Measurements from ENCODE around the gene UNK. TPM values are rescaled to one million over a fixed set of nuclear protein-coding genes. Genes with fewer than 3 reads are reported as not detected.
A peak's percentile ranks its signal among the peaks of the same experiment; 100 is the strongest.
"Not testable (repeated sequence)": the region's sequence is repeated elsewhere in the genome, so short reads cannot be mapped to it uniquely, and the experiment has no call there.

UNK gene
- polyA plus RNA-seq, 2 donors: 18.2 to 26.3 TPM

GRCh38 chr17:75847614-75848522 is 63.3 kb downstream of the UNK start:
- H3K27me3 ChIP-seq (ENCODE audit: control insufficient read depth in 1 of 2, insufficient read depth in 2 of 2, low read length in 2 of 2): no peaks in the 10 kb centered on the region
- no peak overlapping the region for H3K4me3 ChIP-seq (ENCODE audit: low read depth in 1 of 2, low read length in 2 of 2)
- H3K27ac ChIP-seq (ENCODE audit: low read depth in 2 of 2, low read length in 1 of 2): peak overlapping the region; percentile 14 to 65
- no peaks in the 10 kb centered on the region for H3K9me3 ChIP-seq (ENCODE audit: control insufficient read depth in 2 of 2, insufficient read depth in 1 of 2, low read depth in 1 of 2, low read length in 1 of 2)
- H3K4me1 ChIP-seq (ENCODE audit: control insufficient read depth in 2 of 2, insufficient read depth in 2 of 2, low read length in 1 of 2): peaks cover 0 to 31% of the 10 kb centered on the region in 2 donors
- peaks cover 26 to 46% of the 10 kb centered on the region in 2 donors for H3K36me3 ChIP-seq (ENCODE audit: control insufficient read depth in 2 of 2, insufficient read depth in 2 of 2, low read length in 1 of 2)
- 80 to 83% methylated on average over 25 of the region's 25 CpGs for WGBS, 2 donors

GRCh38 chr17:75848523-75849278 is 64.1 kb downstream of the UNK start:
- peak overlapping the region; percentile 63 to 65 for H3K27ac ChIP-seq (ENCODE audit: low read depth in 2 of 2, low read length in 1 of 2)
- no peaks in the 10 kb centered on the region for H3K27me3 ChIP-seq (ENCODE audit: control insufficient read depth in 1 of 2, insufficient read depth in 2 of 2, low read length in 2 of 2)
- H3K9me3 ChIP-seq (ENCODE audit: control insufficient read depth in 2 of 2, insufficient read depth in 1 of 2, low read depth in 1 of 2, low read length in 1 of 2): no peaks in the 10 kb centered on the region
- H3K4me3 ChIP-seq (ENCODE audit: low read depth in 1 of 2, low read length in 2 of 2): no peak overlapping the region
- peaks cover 0 to 30% of the 10 kb centered on the region in 2 donors for H3K4me1 ChIP-seq (ENCODE audit: control insufficient read depth in 2 of 2, insufficient read depth in 2 of 2, low read length in 1 of 2)
- whole genome bisulfite sequencing, 2 donors: 34 to 41% methylated on average over 16 of the region's 16 CpGs
- H3K36me3 ChIP-seq (ENCODE audit: control insufficient read depth in 2 of 2, insufficient read depth in 2 of 2, low read length in 1 of 2): peaks cover 26 to 46% of the 10 kb centered on the region in 2 donors

GRCh38 chr17:75849279-75849646 is 64.7 kb downstream of the UNK start:
- H3K27ac ChIP-seq (ENCODE audit: low read depth in 2 of 2, low read length in 1 of 2): peak overlapping the region in 1 of 2 donors; percentile 63
- peaks cover 26 to 46% of the 10 kb centered on the region in 2 donors for H3K36me3 ChIP-seq (ENCODE audit: control insufficient read depth in 2 of 2, insufficient read depth in 2 of 2, low read length in 1 of 2)
- peaks cover 0 to 29% of the 10 kb centered on the region in 2 donors for H3K4me1 ChIP-seq (ENCODE audit: control insufficient read depth in 2 of 2, insufficient read depth in 2 of 2, low read length in 1 of 2)
- no peak overlapping the region for H3K4me3 ChIP-seq (ENCODE audit: low read depth in 1 of 2, low read length in 2 of 2)
- 81% methylated on average over 11 of the region's 11 CpGs for WGBS, 2 donors
- no peaks in the 10 kb centered on the region for H3K27me3 ChIP-seq (ENCODE audit: control insufficient read depth in 1 of 2, insufficient read depth in 2 of 2, low read length in 2 of 2)
- no peaks in the 10 kb centered on the region for H3K9me3 ChIP-seq (ENCODE audit: control insufficient read depth in 2 of 2, insufficient read depth in 1 of 2, low read depth in 1 of 2, low read length in 1 of 2)

- H3K4me1 ChIP-seq (ENCODE audit: control insufficient read depth in 2 of 2, insufficient read depth in 2 of 2, low read length in 1 of 2): peaks cover 0 to 28% of the 10 kb centered on the region in 2 donors
These were observed 65.1 kb downstream of the UNK start for GRCh38 chr17:75849724-75850123.

GRCh38 chr17:75850928-75851692 is 66.5 kb downstream of the UNK start:
- whole genome bisulfite sequencing, 2 donors: 88 to 90% methylated on average over 12 of the region's 12 CpGs
- Histone ChIP-seq H3K4me1 (ENCODE audit: control insufficient read depth in 2 of 2, insufficient read depth in 2 of 2, low read length in 1 of 2) (peaks cover 0 to 16% of the 10 kb centered on the region in 2 donors), H3K4me3 (ENCODE audit: low read depth in 1 of 2, low read length in 2 of 2) (no peak overlapping the region), H3K9me3 (ENCODE audit: control insufficient read depth in 2 of 2, insufficient read depth in 1 of 2, low read depth in 1 of 2, low read length in 1 of 2) (no peaks in the 10 kb centered on the region), H3K36me3 (ENCODE audit: control insufficient read depth in 2 of 2, insufficient read depth in 2 of 2, low read length in 1 of 2) (peaks cover 26 to 45% of the 10 kb centered on the region in 2 donors), H3K27me3 (ENCODE audit: control insufficient read depth in 1 of 2, insufficient read depth in 2 of 2, low read length in 2 of 2) (no peaks in the 10 kb centered on the region), H3K27ac (ENCODE audit: low read depth in 2 of 2, low read length in 1 of 2) (no peak overlapping the region)

More at GRCh38 chr17:75849724-75850123, 65.1 kb downstream of the UNK start:
- Histone ChIP-seq H3K4me3 (ENCODE audit: low read depth in 1 of 2, low read length in 2 of 2) (no peak overlapping the region), H3K27me3 (ENCODE audit: control insufficient read depth in 1 of 2, insufficient read depth in 2 of 2, low read length in 2 of 2) (no peaks in the 10 kb centered on the region), H3K9me3 (ENCODE audit: control insufficient read depth in 2 of 2, insufficient read depth in 1 of 2, low read depth in 1 of 2, low read length in 1 of 2) (no peaks in the 10 kb centered on the region), H3K27ac (ENCODE audit: low read depth in 2 of 2, low read length in 1 of 2) (no peak overlapping the region), H3K36me3 (ENCODE audit: control insufficient read depth in 2 of 2, insufficient read depth in 2 of 2, low read length in 1 of 2) (peaks cover 26 to 46% of the 10 kb centered on the region in 2 donors)
- WGBS, 2 donors: 82 to 85% methylated on average over 9 of the region's 9 CpGs

- not testable (repeated sequence) for H3K4me3 ChIP-seq (ENCODE audit: low read depth in 1 of 2, low read length in 2 of 2); H3K9me3 ChIP-seq (ENCODE audit: control insufficient read depth in 2 of 2, insufficient read depth in 1 of 2, low read depth in 1 of 2, low read length in 1 of 2); H3K27me3 ChIP-seq (ENCODE audit: control insufficient read depth in 1 of 2, insufficient read depth in 2 of 2, low read length in 2 of 2); H3K27ac ChIP-seq (ENCODE audit: low read depth in 2 of 2, low read length in 1 of 2)
- 89 to 94% methylated on average over 15 of the region's 15 CpGs for WGBS, 2 donors
- peaks cover 0 to 16% of the 10 kb centered on the region in 2 donors for H3K4me1 ChIP-seq (ENCODE audit: control insufficient read depth in 2 of 2, insufficient read depth in 2 of 2, low read length in 1 of 2)
- peaks cover 25 to 41% of the 10 kb centered on the region in 2 donors for H3K36me3 ChIP-seq (ENCODE audit: control insufficient read depth in 2 of 2, insufficient read depth in 2 of 2, low read length in 1 of 2)
These were observed 67.0 kb downstream of the UNK start for GRCh38 chr17:75851693-75851991.

GRCh38 chr17:75853433-75853832 is 68.8 kb downstream of the UNK start:
- H3K4me1 ChIP-seq (ENCODE audit: control insufficient read depth in 2 of 2, insufficient read depth in 2 of 2, low read length in 1 of 2): peaks cover 0 to 8% of the 10 kb centered on the region in 2 donors
- H3K4me3 ChIP-seq (ENCODE audit: low read depth in 1 of 2, low read length in 2 of 2): no peak overlapping the region
- no peaks in the 10 kb centered on the region for H3K9me3 ChIP-seq (ENCODE audit: control insufficient read depth in 2 of 2, insufficient read depth in 1 of 2, low read depth in 1 of 2, low read length in 1 of 2)
- WGBS, 2 donors: 65% methylated on average over 7 of the region's 7 CpGs
- H3K36me3 ChIP-seq (ENCODE audit: control insufficient read depth in 2 of 2, insufficient read depth in 2 of 2, low read length in 1 of 2): peaks cover 14 to 24% of the 10 kb centered on the region in 2 donors
- peak overlapping the region in 1 of 2 donors; percentile 33 for H3K27ac ChIP-seq (ENCODE audit: low read depth in 2 of 2, low read length in 1 of 2)
- H3K27me3 ChIP-seq (ENCODE audit: control insufficient read depth in 1 of 2, insufficient read depth in 2 of 2, low read length in 2 of 2): no peaks in the 10 kb centered on the region

- Histone ChIP-seq H3K36me3 (ENCODE audit: control insufficient read depth in 2 of 2, insufficient read depth in 2 of 2, low read length in 1 of 2) (peaks cover 10 to 18% of the 10 kb centered on the region in 2 donors), H3K9me3 (ENCODE audit: control insufficient read depth in 2 of 2, insufficient read depth in 1 of 2, low read depth in 1 of 2, low read length in 1 of 2) (no peaks in the 10 kb centered on the region), H3K27me3 (ENCODE audit: control insufficient read depth in 1 of 2, insufficient read depth in 2 of 2, low read length in 2 of 2) (no peaks in the 10 kb centered on the region), H3K4me1 (ENCODE audit: control insufficient read depth in 2 of 2, insufficient read depth in 2 of 2, low read length in 1 of 2) (peaks cover 0 to 8% of the 10 kb centered on the region in 2 donors), H3K4me3 (ENCODE audit: low read depth in 1 of 2, low read length in 2 of 2) (peak overlapping the region; percentile 47 to 80), H3K27ac (ENCODE audit: low read depth in 2 of 2, low read length in 1 of 2) (peak overlapping the region; percentile 93 to 96)
- WGBS, 2 donors: 17 to 18% methylated on average over 7 of the region's 7 CpGs
These were observed 69.6 kb downstream of the UNK start for GRCh38 chr17:75854101-75854748.

- Histone ChIP-seq H3K27me3 (ENCODE audit: control insufficient read depth in 1 of 2, insufficient read depth in 2 of 2, low read length in 2 of 2) (no peaks in the 10 kb centered on the region), H3K4me1 (ENCODE audit: control insufficient read depth in 2 of 2, insufficient read depth in 2 of 2, low read length in 1 of 2) (peaks cover 0 to 8% of the 10 kb centered on the region in 2 donors), H3K36me3 (ENCODE audit: control insufficient read depth in 2 of 2, insufficient read depth in 2 of 2, low read length in 1 of 2) (peaks cover 8 to 11% of the 10 kb centered on the region in 2 donors), H3K9me3 (ENCODE audit: control insufficient read depth in 2 of 2, insufficient read depth in 1 of 2, low read depth in 1 of 2, low read length in 1 of 2) (no peaks in the 10 kb centered on the region), H3K4me3 (ENCODE audit: low read depth in 1 of 2, low read length in 2 of 2) (peak overlapping the region; percentile 47 to 80), H3K27ac (ENCODE audit: low read depth in 2 of 2, low read length in 1 of 2) (peak overlapping the region; percentile 93 to 96)
- 0 to 1% methylated on average over 19 of the region's 19 CpGs for WGBS, 2 donors
These were observed 70.3 kb downstream of the UNK start for GRCh38 chr17:75854881-75855309.

Data from esophagus (tissue), 2 donors.